ENCODE results near the gene PTPRT.

DNA sequence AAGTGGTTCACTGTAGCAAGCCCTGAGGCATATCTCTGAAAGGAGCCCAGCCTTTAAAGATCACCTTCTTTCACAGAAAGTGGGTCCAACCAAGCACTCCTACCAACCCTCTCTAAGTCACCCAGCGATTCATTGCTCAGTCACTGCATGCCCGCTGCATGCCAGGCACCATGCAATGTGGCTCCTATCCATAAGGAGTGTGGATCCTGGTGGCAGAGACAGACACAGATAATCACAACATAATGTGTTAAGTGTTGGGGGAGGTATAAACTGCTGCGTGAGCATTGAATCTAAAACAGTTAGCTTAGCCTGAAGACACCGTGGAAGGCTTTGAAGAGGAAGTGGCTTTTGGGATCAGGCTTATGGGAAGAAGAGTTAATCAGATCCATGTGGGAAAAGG, 659.5 kb downstream of the PTPRT start:
- TF ChIP-seq, protein P1, sequence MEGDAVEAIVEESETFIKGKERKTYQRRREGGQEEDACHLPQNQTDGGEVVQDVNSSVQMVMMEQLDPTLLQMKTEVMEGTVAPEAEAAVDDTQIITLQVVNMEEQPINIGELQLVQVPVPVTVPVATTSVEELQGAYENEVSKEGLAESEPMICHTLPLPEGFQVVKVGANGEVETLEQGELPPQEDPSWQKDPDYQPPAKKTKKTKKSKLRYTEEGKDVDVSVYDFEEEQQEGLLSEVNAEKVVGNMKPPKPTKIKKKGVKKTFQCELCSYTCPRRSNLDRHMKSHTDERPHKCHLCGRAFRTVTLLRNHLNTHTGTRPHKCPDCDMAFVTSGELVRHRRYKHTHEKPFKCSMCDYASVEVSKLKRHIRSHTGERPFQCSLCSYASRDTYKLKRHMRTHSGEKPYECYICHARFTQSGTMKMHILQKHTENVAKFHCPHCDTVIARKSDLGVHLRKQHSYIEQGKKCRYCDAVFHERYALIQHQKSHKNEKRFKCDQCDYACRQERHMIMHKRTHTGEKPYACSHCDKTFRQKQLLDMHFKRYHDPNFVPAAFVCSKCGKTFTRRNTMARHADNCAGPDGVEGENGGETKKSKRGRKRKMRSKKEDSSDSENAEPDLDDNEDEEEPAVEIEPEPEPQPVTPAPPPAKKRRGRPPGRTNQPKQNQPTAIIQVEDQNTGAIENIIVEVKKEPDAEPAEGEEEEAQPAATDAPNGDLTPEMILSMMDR (IDR thresholded peaks at IDR 0.05; ENCODE audit: borderline replicate concordance, extremely low read depth, low read length, poor library complexity, severe bottlenecking) = no peak
- no peak for TF ChIP-seq EZH2 (IDR thresholded peaks at IDR 0.05; ENCODE audit: borderline replicate concordance, low read depth, low read length, severe bottlenecking)
